Muscle of arm (tissue), 12 donors: ENCODE data around the gene CCNT2. TPM values are rescaled to one million over a fixed set of nuclear protein-coding genes. Genes with fewer than 3 reads are reported as not detected.
A peak's percentile ranks its signal among the peaks of the same experiment; 100 is the strongest.
"Not testable (repeated sequence)": the region's sequence is repeated elsewhere in the genome, so short reads cannot be mapped to it uniquely, and the experiment has no call there.

Source experiments
- DNase-seq: peaks from one replicate; pipeline ENCODE4 v3.0.0-alpha.2; 2013
- polyA plus RNA-seq, 12 donors: library from polyadenylated mRNA; unstranded; fragments of 120-200 nt; gene quantifications; one replicate each; pipeline ENCODE4 v1.2.1, GENCODE V29; 2013; ENCODE audit not compliant: insufficient read length in 12 of 12

The CCNT2 gene
- polyA plus RNA-seq, 12 donors, result 33.8 to 63.9 (median 49.8) TPM; not detected in 1

- DNase-seq, result not testable (repeated sequence)
Observed at GRCh38 chr2:134967166-134967565, 48.5 kb downstream of the CCNT2 start.

- no peak for DNase-seq
Observed at GRCh38 chr2:134973241-134974138, 54.9 kb downstream of the CCNT2 start.

- DNase-seq, result no peak
Observed at GRCh38 chr2:134975281-134976009, 56.8 kb downstream of the CCNT2 start.

GRCh38 chr2:134976074-134976702 lies 57.6 kb downstream of the CCNT2 start:
- no peak for DNase-seq

GRCh38 chr2:134977104-134977503 lies 58.5 kb downstream of the CCNT2 start:
- not testable (repeated sequence) for DNase-seq

- no peak for DNase-seq
Observed at GRCh38 chr2:134979221-134979620, 60.6 kb downstream of the CCNT2 start.

- DNase-seq, result no peak
Observed at GRCh38 chr2:134980639-134981038, 62.0 kb downstream of the CCNT2 start.

GRCh38 chr2:134982603-134983002 lies 64.0 kb downstream of the CCNT2 start:
- no peak for DNase-seq

- no peak for DNase-seq
Observed at GRCh38 chr2:134985061-134985460, 66.4 kb downstream of the CCNT2 start.

GRCh38 chr2:134988994-134989605 lies 70.5 kb downstream of the CCNT2 start:
- peak; percentile 5 for DNase-seq

- no peak for DNase-seq
Observed at GRCh38 chr2:134999521-134999920, 80.9 kb downstream of the CCNT2 start.

- no peak for DNase-seq
Observed at GRCh38 chr2:135002836-135003235, 84.2 kb downstream of the CCNT2 start.

- DNase-seq, result peak; percentile 41
Observed at GRCh38 chr2:135004005-135004746, 85.6 kb downstream of the CCNT2 start.

GRCh38 chr2:135005753-135006152 lies 87.1 kb downstream of the CCNT2 start:
- no peak for DNase-seq

Other genes with a start within 250 kb of the CCNT2 start
- gene TMEM163, start 199.8 kb upstream of the CCNT2 start, polyA plus RNA-seq, result 1 to 10 TPM in 5 of 12 donors, under 1 TPM in 5, not detected in 2; 0.64 to 2.6 (median 1.3) TPM
- 1 to 10 TPM in 3 of 12 donors, under 1 TPM in 7, not detected in 2; 0.20 to 1.5 (median 0.79) TPM for gene ACMSD, start 80.2 kb upstream of the CCNT2 start, polyA plus RNA-seq
- under 1 TPM in 2 of 12 donors, not detected in 10; 0.07 to 0.14 TPM for gene MAP3K19, start 128.6 kb downstream of the CCNT2 start, polyA plus RNA-seq
- gene RAB3GAP1, start 133.5 kb downstream of the CCNT2 start, polyA plus RNA-seq, result 10 to 100 TPM in 11 of 12 donors, not detected in 1; 26.2 to 44.1 (median 38.2) TPM